GM19239 (cell line): ENCODE results near the gene ELMO1.

Experiments used
- DNase-seq: peaks from one replicate; pipeline ENCODE4 v3.0.0; 2011; ENCODE audit warnings: low spot score; ENCODE audit not compliant: insufficient read length
- FAIRE-seq: peaks from 2 replicates; lab custom pipeline; 2011; peaks lifted over from hg19 to GRCh38; lab: Jason Lieb, UNC

ELMO1 gene

DNA sequence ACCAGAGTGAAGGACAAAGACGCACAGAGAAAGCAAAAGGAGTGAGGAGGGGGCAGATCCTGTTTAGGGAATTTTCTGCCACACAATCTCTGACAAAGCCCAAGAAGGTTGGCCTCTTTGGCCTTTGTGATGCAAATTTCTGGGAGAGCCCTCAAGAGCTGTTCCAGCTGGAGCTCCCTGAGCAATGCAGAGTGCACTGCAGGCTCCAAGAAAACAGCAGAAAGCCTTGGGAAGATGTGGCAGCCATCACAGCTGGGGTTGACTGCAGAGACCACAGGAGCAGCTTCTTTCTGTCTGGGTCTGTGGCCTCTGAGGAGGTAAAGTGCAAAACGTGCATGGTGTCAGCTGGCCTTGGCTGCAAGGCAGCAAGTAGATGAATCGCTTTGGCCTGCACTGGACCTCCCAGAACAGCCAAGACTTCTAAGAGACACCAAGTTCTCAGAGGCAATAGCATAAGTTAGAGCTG, 200.2 kb downstream of the ELMO1 start:
- no peak for DNase-seq
- FAIRE-seq = no peak

- no peak for FAIRE-seq
- DNase-seq = no peak
Observed at GRCh38 chr7:37247861-37248260, 200.8 kb downstream of the ELMO1 start.

DNA sequence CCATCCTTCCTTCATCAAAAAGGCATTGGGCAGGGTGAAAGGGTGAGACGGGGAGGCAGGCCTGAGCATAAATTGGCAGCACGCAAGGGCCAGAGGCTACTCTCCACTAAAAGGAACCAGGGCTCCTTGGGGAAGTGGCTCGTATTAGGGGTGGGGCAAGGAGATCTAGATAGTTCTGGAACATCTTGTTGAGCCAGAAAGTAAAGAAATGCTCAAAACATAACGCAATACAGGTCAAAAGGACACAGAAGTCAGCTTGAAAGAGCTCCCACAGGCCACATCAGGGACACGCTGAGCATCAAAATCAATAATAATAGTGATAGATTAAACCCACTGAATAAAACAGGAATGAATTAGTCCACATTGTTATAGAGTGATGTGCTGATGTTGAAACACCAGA, 203.1 kb downstream of the ELMO1 start:
- FAIRE-seq = no peak
- no peak for DNase-seq

DNA sequence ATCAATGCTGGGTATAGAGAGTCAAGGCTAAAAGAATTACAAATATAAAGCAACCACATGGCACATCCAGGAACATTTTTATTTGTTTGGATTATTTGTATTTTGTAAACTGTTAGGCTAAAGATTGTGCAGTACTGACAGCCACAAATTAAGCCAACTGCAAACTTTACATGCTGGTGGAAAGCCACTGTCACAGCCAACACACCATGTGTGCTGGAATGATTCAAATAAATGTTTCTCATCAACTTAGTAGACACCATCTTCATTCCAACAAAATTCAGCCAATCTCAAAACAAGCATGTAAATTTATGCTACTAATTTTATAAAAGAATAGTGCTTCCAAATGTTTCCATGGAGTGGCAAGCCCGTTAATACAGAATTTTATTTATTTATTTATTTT, 211.8 kb downstream of the ELMO1 start:
- DNase-seq (no peak), FAIRE-seq (no peak)

GRCh38 chr7:37235813-37236212, 212.9 kb downstream of the ELMO1 start:
- no peak for DNase-seq
- FAIRE-seq = no peak

- DNase-seq (no peak), FAIRE-seq (peak; percentile 83)
Observed at GRCh38 chr7:37234928-37235327, 213.7 kb downstream of the ELMO1 start.

- DNase-seq = no peak
- FAIRE-seq = no peak
Observed at GRCh38 chr7:37234334-37234733, 214.3 kb downstream of the ELMO1 start.

DNA sequence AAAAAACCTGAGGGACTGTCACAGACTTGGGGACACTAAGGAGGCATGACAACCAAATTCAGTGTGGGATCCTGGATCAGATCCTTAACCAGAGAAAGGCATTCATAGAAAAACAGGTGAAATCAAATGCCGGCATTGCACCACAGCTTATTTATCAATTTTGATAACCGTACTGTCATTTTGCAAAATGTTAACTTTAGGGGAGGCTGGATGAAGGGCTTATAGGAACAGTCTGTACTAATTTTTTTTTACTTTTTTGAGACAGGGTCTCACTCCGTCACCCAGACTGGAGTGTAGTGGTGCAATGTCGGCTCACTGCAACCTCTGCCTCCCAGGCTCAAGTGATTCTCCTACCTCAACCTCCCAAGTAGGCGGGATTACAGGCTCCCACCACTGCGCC, 217.1 kb downstream of the ELMO1 start:
- DNase-seq (no peak), FAIRE-seq (no peak)

DNA sequence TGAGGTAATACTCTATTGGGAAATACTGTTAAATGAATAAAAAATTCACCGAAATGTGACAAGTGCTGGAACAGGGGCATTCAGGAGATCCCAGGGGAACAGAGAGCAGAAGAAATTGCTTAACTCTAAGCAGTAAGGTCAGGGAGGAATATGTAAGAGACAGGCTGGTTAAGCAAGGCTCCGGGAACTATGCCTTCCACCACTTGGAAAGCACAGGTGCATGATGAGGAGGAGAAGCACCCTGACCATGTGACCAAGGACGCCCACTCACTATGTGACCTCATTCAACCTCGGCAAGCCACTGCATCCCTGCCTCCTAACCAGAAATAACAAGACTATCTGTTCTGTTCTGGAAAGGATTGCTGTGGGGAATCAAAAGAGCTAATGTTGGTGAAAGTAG, 218.4 kb downstream of the ELMO1 start:
- FAIRE-seq = no peak

DNA sequence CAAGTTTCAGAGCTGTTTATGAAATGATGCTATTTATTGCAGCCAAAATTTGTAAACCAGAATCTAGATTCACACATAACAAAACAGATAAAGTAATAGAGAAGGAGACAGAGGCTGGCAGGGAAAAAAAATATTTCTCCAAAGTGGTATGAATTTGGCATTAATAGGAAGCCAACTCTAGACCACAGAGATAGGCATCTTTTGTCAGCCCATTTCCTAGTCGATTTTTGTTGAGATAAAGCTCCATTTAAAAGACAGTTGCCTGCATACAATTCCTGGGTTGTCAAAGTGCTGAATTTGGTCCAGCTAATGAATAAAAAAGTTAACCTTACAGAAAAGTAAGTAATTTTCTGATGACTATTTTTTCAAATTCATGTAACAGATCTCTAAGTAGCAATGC, 219.3 kb downstream of the ELMO1 start:
- FAIRE-seq (no peak), DNase-seq (no peak)

More for the DNA sequence above, 218.4 kb downstream of the ELMO1 start:
- no peak for DNase-seq

DNA sequence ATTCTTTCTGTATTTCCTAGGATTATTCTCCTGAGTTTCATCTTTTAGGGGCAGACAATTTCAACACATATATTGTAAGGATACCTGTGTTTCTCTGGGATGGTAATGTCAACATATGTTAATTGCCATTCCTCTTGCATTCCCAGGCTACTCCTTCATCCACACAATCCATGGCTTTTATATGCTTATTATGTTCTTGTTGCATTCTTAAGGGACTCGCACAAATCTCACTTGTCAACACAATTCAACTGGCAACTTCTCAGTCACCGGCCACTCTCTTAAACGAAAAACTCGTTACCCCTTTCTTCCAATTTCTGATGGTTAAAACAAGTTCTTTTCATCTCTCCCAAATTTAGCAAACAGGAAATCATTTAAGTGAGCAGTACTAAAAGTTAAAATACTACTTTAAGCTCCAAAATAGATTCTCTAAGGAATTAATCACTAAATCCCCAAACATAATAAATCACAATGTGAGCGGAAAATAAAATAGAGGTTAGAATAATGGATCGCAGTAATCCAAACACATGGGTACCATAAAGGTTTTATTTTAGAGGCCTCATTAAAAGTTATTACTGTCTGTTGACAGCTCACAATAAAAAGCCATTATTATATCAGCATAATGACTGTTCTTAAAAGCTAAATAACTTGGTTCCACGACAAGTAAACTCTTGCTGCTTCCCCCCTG, 223.2 kb downstream of the ELMO1 start:
- DNase-seq (no peak), FAIRE-seq (no peak)

DNA sequence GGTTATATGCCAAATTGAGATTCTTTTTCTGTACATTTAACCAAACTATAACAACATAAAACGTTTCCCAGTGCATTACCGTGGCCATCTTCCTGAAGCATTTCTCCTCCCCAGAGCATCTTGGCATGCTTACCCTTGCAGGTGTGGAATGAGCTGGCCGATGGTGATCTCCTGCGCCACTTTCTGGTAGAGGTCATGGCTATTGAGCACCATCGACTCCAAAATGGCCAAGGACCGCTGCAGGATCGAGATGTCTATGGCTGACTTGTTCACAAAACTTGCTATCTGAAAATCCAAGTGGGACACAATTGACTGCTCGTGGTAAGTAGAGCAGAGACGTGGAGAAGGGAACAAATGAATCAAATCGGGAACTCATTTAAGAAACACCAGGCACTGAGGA, 223.9 kb downstream of the ELMO1 start:
- DNase-seq (no peak), FAIRE-seq (no peak)

GRCh38 chr7:37220664-37221063, 228.0 kb downstream of the ELMO1 start:
- no peak for DNase-seq
- no peak for FAIRE-seq

GRCh38 chr7:37218956-37219355, 229.7 kb downstream of the ELMO1 start:
- no peak for DNase-seq
- no peak for FAIRE-seq

- DNase-seq = no peak
Observed at GRCh38 chr7:37216923-37217322, 231.7 kb downstream of the ELMO1 start.

GRCh38 chr7:37216156-37216852, 232.4 kb downstream of the ELMO1 start:
- no peak for FAIRE-seq
- no peak for DNase-seq

More at GRCh38 chr7:37216923-37217322, 231.7 kb downstream of the ELMO1 start:
- no peak for FAIRE-seq

DNA sequence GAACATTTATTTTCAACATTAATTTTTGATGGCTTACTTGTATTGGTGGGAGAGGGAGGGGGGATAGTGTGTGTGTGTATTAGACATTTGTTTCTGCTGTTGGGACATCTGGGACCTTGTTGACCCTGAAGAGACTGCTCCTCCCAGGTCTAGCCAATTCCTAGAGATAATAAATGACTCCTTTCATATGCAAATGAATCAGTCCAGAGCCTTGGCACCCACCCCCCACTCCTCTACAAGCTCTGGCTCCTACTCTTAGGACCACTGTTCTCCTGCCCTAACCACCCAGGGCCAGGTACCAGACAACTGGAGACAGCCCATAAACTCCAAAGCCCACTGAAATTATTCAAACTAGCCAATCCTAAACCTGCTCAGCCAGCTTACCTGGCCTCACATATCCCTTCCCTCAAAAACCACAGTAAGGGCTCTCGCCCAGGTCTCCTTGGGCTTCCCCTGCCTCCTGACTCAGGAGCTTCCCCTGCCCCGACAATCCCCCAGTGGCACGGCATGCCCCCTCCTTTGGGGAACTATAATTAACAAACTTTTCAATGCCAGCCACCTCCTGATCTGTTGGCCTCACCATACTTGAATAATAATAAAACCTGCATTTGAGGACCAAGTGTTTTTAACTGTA, 233.3 kb downstream of the ELMO1 start:
- DNase-seq = no peak
- no peak for FAIRE-seq

- DNase-seq (no peak), FAIRE-seq (no peak)
Observed at GRCh38 chr7:37212556-37212955, 236.1 kb downstream of the ELMO1 start.

DNA sequence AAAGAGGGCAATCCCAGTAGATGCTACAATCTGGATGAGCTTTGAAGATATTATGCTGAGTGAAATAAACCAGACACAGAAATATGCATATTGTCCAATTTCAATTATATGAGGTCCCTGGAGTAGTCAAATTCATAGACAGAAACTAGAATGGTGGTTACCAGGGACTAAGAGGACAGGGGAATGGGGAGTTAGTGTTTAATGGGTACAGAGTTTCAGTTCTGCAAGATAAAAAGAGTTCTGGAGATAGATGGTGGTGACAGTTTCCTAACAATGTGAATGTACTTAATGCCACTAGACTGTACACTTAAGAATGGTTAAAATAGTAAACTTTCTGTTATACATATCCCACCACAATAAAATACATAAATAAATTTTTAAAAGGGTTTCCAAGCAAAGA, 236.6 kb downstream of the ELMO1 start:
- DNase-seq (no peak), FAIRE-seq (no peak)

DNA sequence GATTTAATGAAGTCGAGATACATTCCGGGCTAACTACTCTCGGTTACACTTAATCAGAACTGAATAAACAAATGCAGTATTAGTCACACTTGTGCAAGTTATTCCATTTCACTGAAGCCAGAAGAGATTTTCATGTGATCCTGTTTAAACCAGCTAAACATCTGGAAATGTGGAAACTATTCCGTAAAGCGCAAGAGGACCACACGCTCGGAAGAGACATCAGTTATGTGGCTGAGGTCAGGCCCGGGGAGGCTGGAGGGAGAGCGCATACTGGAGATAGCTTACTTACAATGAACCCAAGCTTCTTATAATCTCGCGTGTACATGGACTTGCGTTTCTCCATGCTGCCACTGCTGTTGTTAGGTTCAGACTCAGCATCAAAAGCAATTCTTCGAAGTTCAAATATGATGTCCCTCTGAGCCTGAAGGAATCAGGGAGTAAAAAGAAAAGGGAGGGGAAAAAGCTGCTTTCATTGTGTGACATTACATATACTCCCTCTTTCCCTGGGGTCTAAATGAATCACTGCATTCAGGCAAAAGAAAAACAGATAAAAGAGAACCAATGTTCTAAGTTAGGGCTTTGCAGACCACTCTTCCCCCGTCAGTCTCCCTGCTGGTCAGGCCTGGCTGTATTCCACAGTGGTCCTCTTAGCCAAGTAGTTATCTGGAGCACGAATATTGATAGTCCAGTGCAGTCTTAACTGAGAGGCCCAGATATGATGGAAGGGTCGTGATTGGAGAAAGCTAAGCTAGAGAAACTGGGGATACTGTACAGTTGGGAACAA, 237.4 kb downstream of the ELMO1 start:
- FAIRE-seq = no peak

DNA sequence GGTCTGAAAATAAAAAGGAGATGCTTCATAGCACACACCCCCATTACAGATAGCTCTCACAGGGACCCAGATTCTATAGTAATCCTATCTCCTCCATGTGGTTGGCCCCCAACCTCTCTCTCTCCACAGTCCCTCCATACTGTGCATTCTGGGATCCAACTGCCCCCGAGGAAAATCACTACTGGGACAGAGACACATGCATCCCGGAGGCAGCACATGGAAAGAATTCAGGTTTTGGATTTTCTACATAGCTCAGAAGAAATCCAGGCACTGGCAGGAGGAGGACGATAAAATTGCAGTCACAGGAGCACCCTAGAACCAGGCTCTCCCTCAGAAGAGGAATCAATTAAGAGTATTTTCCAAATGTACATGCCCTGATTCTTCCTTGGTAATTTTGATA, 239.5 kb downstream of the ELMO1 start:
- DNase-seq = no peak
- FAIRE-seq = no peak

More for the DNA sequence above, 237.4 kb downstream of the ELMO1 start:
- no peak for DNase-seq
